Uterus (tissue), 4 donors: ENCODE measurements around the gene CUTA. TPM values are rescaled to one million over a fixed set of nuclear protein-coding genes. Genes with fewer than 3 reads are reported as not detected.
A peak's percentile ranks its signal among the peaks of the same experiment; 100 is the strongest.

Experiments
- DNase-seq, 2 donors: peaks; one replicate each; pipeline ENCODE4 v3.0.0-alpha.2; 2019 to 2020
- H3K27ac ChIP-seq, 2 donors: fragments of 200-600 bp; sonication (generic); 1 replicate in 1 of 2; 2 replicates in 1 of 2; pipeline ENCODE4 v1.5.1; 2016 to 2018
- H3K27me3 ChIP-seq, 2 donors: fragments of 200-600 bp; sonication (generic); one replicate each; pipeline ENCODE4 v1.5.1; 2018 to 2019; ENCODE audit warnings: control low read depth in 1 of 2
- H3K36me3 ChIP-seq, 2 donors: fragments of 200-600 bp; sonication (generic); one replicate each; pipeline ENCODE4 v1.5.1; 2019; ENCODE audit warnings: control low read depth in 1 of 2
- H3K4me1 ChIP-seq, 2 donors: fragments of 200-600 bp; sonication (generic); one replicate each; pipeline ENCODE4 v1.5.1; 2018 to 2019; ENCODE audit warnings: control low read depth in 1 of 2
- H3K4me3 ChIP-seq, 2 donors: fragments of 200-600 bp; sonication (generic); 1 replicate in 1 of 2; 2 replicates in 1 of 2; pipeline ENCODE4 v1.5.1; 2018 to 2019; ENCODE audit warnings: mild to moderate bottlenecking in 1 of 2
- H3K9me3 ChIP-seq, 2 donors: fragments of 200-600 bp; sonication (generic); one replicate each; pipeline ENCODE4 v1.5.1; 2019; ENCODE audit warnings: control low read depth in 1 of 2
- CTCF ChIP-seq, 4 experiments: fragments of 200-600 bp in 2 of 4; fragments of 450-650 bp in 2 of 4; sonication (generic) in 2 of 4; IDR thresholded peaks; one replicate each; pipeline ENCODE4 v1.5.1; 2016 to 2019; ENCODE audit warnings: antibody characterized with exemption in 4 of 4, mild to moderate bottlenecking in 2 of 4, moderate library complexity in 1 of 4
- POLR2A ChIP-seq, 2 donors: fragments of 450-650 bp; IDR thresholded peaks; one replicate each; pipeline ENCODE4 v1.6.1; 2016; ENCODE audit warnings: antibody characterized with exemption in 2 of 2, mild to moderate bottlenecking in 1 of 2, moderate library complexity in 1 of 2
- intact Hi-C: fragments of 100-400 bp; cut with DNase I; formaldehyde crosslinking; loops from one replicate; pipeline ENCODE4 v1.15.1; 2023; ENCODE audit warnings: low total_unique reads
- total RNA-seq, 4 donors: library from RNA; depleted of rRNA in 3 of 4; stranded (reverse); fragments of >200 nt in 3 of 4; gene quantifications; one replicate each; pipeline versions ENCODE4 v1.1.0 to v1.2.4, GENCODE V29; 2014 to 2023
- donor health status: DM: yes; HTN: yes; CAD: no.

CUTA gene
- total RNA-seq, 4 donors from 2014 or later: 10.8 to 135 (median 72.7) TPM

- intact Hi-C loops: no loop called here
- TF ChIP-seq POLR2A (IDR thresholded peaks at IDR 0.05) (no peak), CTCF (IDR thresholded peaks at IDR 0.05) (no peak)
- Histone ChIP-seq H3K4me1 (no peaks in the 10 kb centered on the region), H3K4me3 (no peak overlapping the region), H3K9me3 (no peaks in the 10 kb centered on the region), H3K27me3 (no peaks in the 10 kb centered on the region), H3K27ac (no peak overlapping the region), H3K36me3 (no peaks in the 10 kb centered on the region)
- DNase-seq: no peak
Measured at GRCh38 chr6:33438978-33439594, 21.2 kb upstream of the CUTA start.

GRCh38 chr6:33437666-33438065 is 19.8 kb upstream of the CUTA start:
- H3K4me1 ChIP-seq: peaks cover 0 to 7% of the 10 kb centered on the region in 2 donors
- TF ChIP-seq CTCF (IDR thresholded peaks at IDR 0.05): no peak
- TF ChIP-seq POLR2A (IDR thresholded peaks at IDR 0.05): no peak
- no peak overlapping the region for H3K4me3 ChIP-seq
- no peak overlapping the region for H3K27ac ChIP-seq
- no peaks in the 10 kb centered on the region for H3K36me3 ChIP-seq
- H3K9me3 ChIP-seq: no peaks in the 10 kb centered on the region
- DNase-seq: no peak
- intact Hi-C loops: no loop called here
- no peaks in the 10 kb centered on the region for H3K27me3 ChIP-seq

GRCh38 chr6:33434961-33435360 is 17.1 kb upstream of the CUTA start:
- H3K4me3 ChIP-seq: no peak overlapping the region
- no peak for DNase-seq
- TF ChIP-seq POLR2A (IDR thresholded peaks at IDR 0.05): no peak
- TF ChIP-seq CTCF (IDR thresholded peaks at IDR 0.05): no peak
- H3K9me3 ChIP-seq: no peaks in the 10 kb centered on the region
- no peaks in the 10 kb centered on the region for H3K27me3 ChIP-seq
- H3K36me3 ChIP-seq: no peaks in the 10 kb centered on the region
- H3K4me1 ChIP-seq: peaks cover 3 to 15% of the 10 kb centered on the region in 2 donors
- intact Hi-C loops: no loop called here
- no peak overlapping the region for H3K27ac ChIP-seq

GRCh38 chr6:33433544-33434191 is 15.8 kb upstream of the CUTA start:
- Histone ChIP-seq H3K27ac (peak overlapping the region; percentile 83 to 88), H3K36me3 (no peaks in the 10 kb centered on the region), H3K9me3 (no peaks in the 10 kb centered on the region), H3K4me1 (peaks cover 3 to 16% of the 10 kb centered on the region in 2 donors), H3K4me3 (no peak overlapping the region), H3K27me3 (no peaks in the 10 kb centered on the region)
- intact Hi-C loops: no loop called here
- TF ChIP-seq POLR2A (IDR thresholded peaks at IDR 0.05): no peak
- no peak for TF ChIP-seq CTCF (IDR thresholded peaks at IDR 0.05)
- peak; percentile 57 to 69 for DNase-seq

- Histone ChIP-seq H3K4me3 (no peak overlapping the region), H3K27ac (peak overlapping the region; percentile 83 to 88)
- intact Hi-C loops: no loop called here
Measured at GRCh38 chr6:33433001-33433543, 15.2 kb upstream of the CUTA start.

More at GRCh38 chr6:33433001-33433543, 15.2 kb upstream of the CUTA start:
- H3K4me1 ChIP-seq: peaks cover 3 to 22% of the 10 kb centered on the region in 2 donors
- no peak for DNase-seq
- TF ChIP-seq CTCF (IDR thresholded peaks at IDR 0.05) (no peak), POLR2A (IDR thresholded peaks at IDR 0.05) (no peak)
- no peaks in the 10 kb centered on the region for H3K36me3 ChIP-seq
- no peaks in the 10 kb centered on the region for H3K27me3 ChIP-seq
- H3K9me3 ChIP-seq: no peaks in the 10 kb centered on the region
